ENCODE measurements around the gene GATAD2A. TPM values are rescaled to one million over a fixed set of nuclear protein-coding genes. Genes with fewer than 3 reads are reported as not detected.

Gene GATAD2A
- total RNA-seq, 6 experiments from 2014 or later = 23.9 to 59.6 (median 39.2) TPM

DNA sequence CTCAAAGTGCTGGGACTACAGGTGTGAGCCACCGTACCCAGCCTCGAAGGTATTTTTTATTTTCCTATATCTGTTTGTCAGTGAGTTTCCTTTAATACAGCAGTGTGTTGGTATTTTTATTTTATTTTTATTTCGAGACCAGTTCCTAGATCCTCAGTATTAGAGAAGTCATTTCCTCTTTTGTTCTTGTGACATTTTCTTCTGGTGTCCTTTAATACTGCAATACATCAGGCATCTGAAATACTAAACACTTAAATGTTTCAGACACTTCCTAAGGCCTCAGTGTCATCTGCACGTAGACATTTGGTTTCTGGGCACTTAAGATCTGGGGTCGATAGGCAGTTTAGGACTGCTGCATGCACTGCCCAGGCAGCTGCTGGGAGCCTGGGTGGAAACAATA, 22.5 kb downstream of the GATAD2A start:
- Histone ChIP-seq H3K9me3 (no peaks in the 10 kb centered on the region), H3K36me3 (no peaks in the 10 kb centered on the region), H3K4me1 (peaks cover 0 to 32% (median 5%) of the 10 kb centered on the region in 4 donors), H3K27me3 (no peaks in the 10 kb centered on the region), H3K27ac (no peak overlapping the region), H3K4me3 (no peak overlapping the region)
- WGBS (ENCODE audit: insufficient coverage, low coverage, low lambda C conversion rate, missing lambda C conversion rate) = 69% methylated on average over 5 of the region's 5 CpGs
- TF ChIP-seq POLR2A (IDR thresholded peaks at IDR 0.05) (no peak), CTCF (IDR thresholded peaks at IDR 0.05) (no peak)
- DNase-seq = no peak
- intact Hi-C loops (cut with DNase I) = no loop called here
- no peak for ATAC-seq

GRCh38 chr19:19428746-19429145, 23.3 kb downstream of the GATAD2A start:
- H3K4me3 ChIP-seq = no peak overlapping the region
- 96% methylated on average over 5 of the region's 10 CpGs for WGBS (ENCODE audit: insufficient coverage, low coverage, low lambda C conversion rate, missing lambda C conversion rate)
- no peaks in the 10 kb centered on the region for H3K27me3 ChIP-seq
- intact Hi-C loops (cut with DNase I) = no loop called here
- H3K36me3 ChIP-seq = no peaks in the 10 kb centered on the region
- DNase-seq (no peak), ATAC-seq (no peak)
- no peak for TF ChIP-seq POLR2A (IDR thresholded peaks at IDR 0.05)
- no peak for TF ChIP-seq CTCF (IDR thresholded peaks at IDR 0.05)
- no peak overlapping the region for H3K27ac ChIP-seq
- no peaks in the 10 kb centered on the region for H3K9me3 ChIP-seq
- H3K4me1 ChIP-seq = peaks cover 0 to 32% (median 6%) of the 10 kb centered on the region in 4 donors

DNA sequence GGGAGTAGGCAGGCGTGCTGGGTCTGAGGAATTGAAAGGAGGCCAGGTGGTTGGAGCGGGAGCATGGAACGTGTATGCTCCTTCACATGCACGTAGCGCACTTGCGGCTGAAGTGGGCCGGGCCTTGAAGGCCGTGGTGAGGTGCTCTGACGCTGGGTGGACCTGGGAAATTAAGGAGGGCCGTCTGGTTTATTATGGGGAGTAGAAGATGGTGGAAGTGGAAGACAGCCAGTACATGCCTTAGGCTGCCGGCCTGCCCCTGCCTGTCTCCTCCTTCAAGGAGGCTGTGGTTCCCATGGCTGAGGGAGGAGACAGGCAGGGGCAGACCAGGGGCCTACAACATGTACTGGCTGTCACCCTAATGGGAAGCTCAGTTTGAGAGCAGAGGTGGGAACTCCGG, 23.9 kb downstream of the GATAD2A start:
- H3K36me3 ChIP-seq = no peaks in the 10 kb centered on the region
- H3K27ac ChIP-seq = no peak overlapping the region
- H3K9me3 ChIP-seq = no peaks in the 10 kb centered on the region
- H3K27me3 ChIP-seq = no peaks in the 10 kb centered on the region
- intact Hi-C loops (cut with DNase I) = no loop called here
- 91% methylated on average over 8 of the region's 12 CpGs for WGBS (ENCODE audit: insufficient coverage, low coverage, low lambda C conversion rate, missing lambda C conversion rate)
- TF ChIP-seq POLR2A (IDR thresholded peaks at IDR 0.05) = no peak
- TF ChIP-seq CTCF (IDR thresholded peaks at IDR 0.05) = no peak
- ATAC-seq = no peak
- H3K4me1 ChIP-seq = peaks cover 0 to 33% (median 9%) of the 10 kb centered on the region in 4 donors
- no peak overlapping the region for H3K4me3 ChIP-seq
- DNase-seq = no peak

- intact Hi-C loops (cut with DNase I) = no loop called here
- Histone ChIP-seq H3K27me3 (no peaks in the 10 kb centered on the region), H3K9me3 (no peaks in the 10 kb centered on the region), H3K27ac (no peak overlapping the region), H3K4me3 (no peak overlapping the region), H3K4me1 (peaks cover 0 to 42% (median 11%) of the 10 kb centered on the region in 4 donors), H3K36me3 (no peaks in the 10 kb centered on the region)
- ATAC-seq (no peak), DNase-seq (no peak)
- TF ChIP-seq POLR2A (IDR thresholded peaks at IDR 0.05) (no peak), CTCF (IDR thresholded peaks at IDR 0.05) (no peak)
- WGBS (ENCODE audit: insufficient coverage, low coverage, low lambda C conversion rate, missing lambda C conversion rate) = 86% methylated on average over 2 of the region's 2 CpGs
These were observed 27.3 kb downstream of the GATAD2A start for GRCh38 chr19:19432732-19433131.
